Measurements from ENCODE around the gene LARGE1. TPM values are rescaled to one million over a fixed set of nuclear protein-coding genes. Genes with fewer than 3 reads are reported as not detected.

The LARGE1 gene
- total and polyA plus RNA-seq, 2 of the 13 experiments (the other 11 are each of a cell fraction or from before 2014, with no cell fraction given), result 8.4 to 11.0 TPM

- no TSS peak for BruUV-seq (replicated peaks)
These were observed 322.8 kb downstream of the LARGE1 start for GRCh38 chr22:33597274-33597985.

More at GRCh38 chr22:33597274-33597985, 322.8 kb downstream of the LARGE1 start:
- intact Hi-C loops (cut with micrococcal nuclease; ENCODE audit: unreplicated experiment), result no loop called here
- H3K9me3 ChIP-seq (ENCODE audit: low read length), result no peaks in the 10 kb centered on the region
- POLR2A ChIA-PET, result no interaction called here
- no peak overlapping the region for H3K27ac ChIP-seq (ENCODE audit: extremely low read length, insufficient read depth, low read length)
- no peak overlapping the region for H3K4me3 ChIP-seq (replicated peaks in 1 of 3; ENCODE audit: insufficient read depth in 1 of 3, low read depth in 2 of 3, low read length in 3 of 3)
- peaks cover 5% of the 10 kb centered on the region; the same call in 1 of the 2 replicates for H3K4me1 ChIP-seq (ENCODE audit: insufficient read depth, low read length)
- no peak overlapping the region for H3K9ac ChIP-seq (ENCODE audit: insufficient read depth, low read depth, low read length)
- H4K20me1 ChIP-seq (ENCODE audit: insufficient read depth, low read length), result no peaks in the 10 kb centered on the region
- no peak for DNase-seq (ENCODE audit: low spot score)
- no peak overlapping the region for H2AFZ ChIP-seq (ENCODE audit: low read length)
- H3K36me3 ChIP-seq (replicated peaks in 1 of 2; ENCODE audit: control insufficient read depth in 1 of 2, insufficient read depth in 2 of 2, low read length in 2 of 2), result peaks cover 0 to 1% of the 10 kb centered on the region in 2 experiments; a peak in 2 of 5 replicates
- no peak overlapping the region for H3K4me2 ChIP-seq (ENCODE audit: low read depth, low read length)
- no peak for FAIRE-seq
- ATAC-seq, result no peak
- H3K79me2 ChIP-seq (ENCODE audit: insufficient read depth, low read length), result no peaks in the 10 kb centered on the region
- in situ Hi-C loops (cut with HindIII; ENCODE audit: extremely low pct_ligation_motif_present, low pct_unique_long_range_greater_than_20kb), result no loop called here
- no peaks in the 10 kb centered on the region for H3K27me3 ChIP-seq (ENCODE audit: control insufficient read depth in 1 of 2, insufficient read depth in 2 of 2, low read length in 2 of 2)
- CTCF ChIA-PET (ENCODE audit: low intra/inter-chr PET ratio, low total read pairs), result no interaction called here
- TF ChIP-seq TBP (CRISPR knock-in tag; IDR thresholded peaks at IDR 0.05), result no peak
- no peak for TF ChIP-seq MBD4 (IDR thresholded peaks at IDR 0.05; ENCODE audit: borderline replicate concordance, low read length)
- TF ChIP-seq ZNF761 (CRISPR knock-in tag; conservative IDR thresholded peaks at IDR 0.05), result no peak
- no peak for TF ChIP-seq ZFP90 (CRISPR knock-in tag; IDR thresholded peaks at IDR 0.05; ENCODE audit: borderline replicate concordance)
- TF ChIP-seq CCAR2 (optimal IDR thresholded peaks at IDR 0.05; ENCODE audit: low read depth, low read length), result no peak
- TF ChIP-seq TBX2 (CRISPR knock-in tag; IDR thresholded peaks at IDR 0.05; ENCODE audit: borderline replicate concordance), result no peak
- no peak for TF ChIP-seq CEBPG (CRISPR knock-in tag; IDR thresholded peaks at IDR 0.05)
- no peak for TF ChIP-seq ZNF629 (CRISPR knock-in tag; conservative IDR thresholded peaks at IDR 0.05)
- TF ChIP-seq ZKSCAN1 (IDR thresholded peaks at IDR 0.05; ENCODE audit: low read length), result no peak
- no peak for TF ChIP-seq HHEX (CRISPR knock-in tag; IDR thresholded peaks at IDR 0.05)
- no peak for TF ChIP-seq THRA (CRISPR knock-in tag; IDR thresholded peaks at IDR 0.05; ENCODE audit: borderline replicate concordance)
- no peak for TF ChIP-seq SMAD1 (CRISPR knock-in tag; IDR thresholded peaks at IDR 0.05; ENCODE audit: borderline replicate concordance, low read depth)
- TF ChIP-seq BHLHE40 (IDR thresholded peaks at IDR 0.05; ENCODE audit: low read length), result no peak
- WGBS (ENCODE audit: low lambda C conversion rate), result 97% methylated on average over 6 of the region's 6 CpGs
